GM12878 (cell line): Measurements from ENCODE around the gene ATP1A1. TPM values are rescaled to one million over a fixed set of nuclear protein-coding genes. Genes with fewer than 3 reads are reported as not detected.
A peak's percentile ranks its signal among the peaks of the same experiment; 100 is the strongest.

Experiments
- ATAC-seq: fragments of 200-7000 bp; cut with Tn5 transposase; 3 replicates; pipeline ENCODE4 v1.9.1; 2020; ENCODE audit warnings: mild to moderate bottlenecking, moderate library complexity
- BruUV-seq: library from RNA; stranded (reverse); fragments of 400-500 nt; replicated peaks from 2 replicates; lab custom pipeline; 2021; lab: Mats Ljungman, UMichigan
- CTCF ChIA-PET: fragments of 300-600 bp; sonication (Branson Sonifier 250); formaldehyde crosslinking; extraction: SDS; loops from one replicate; lab custom pipeline; 2021; ENCODE audit warnings: inconsistent platforms; lab: Yijun Ruan, JAX
- POLR2A ChIA-PET: fragments of 350-600 bp; formaldehyde crosslinking; extraction: SDS; loops from one replicate; lab custom pipeline; 2021; ENCODE audit warnings: inconsistent platforms; lab: Charles Lee
- RAD21 ChIA-PET: fragments of 300-600 bp; sonication (Branson Sonifier 250); formaldehyde crosslinking; loops from one replicate; lab custom pipeline; 2023; ENCODE audit warnings: antibody characterized with exemption; ENCODE audit not compliant: unreplicated experiment; lab: Charles Lee
- SMC1A ChIA-PET: fragments of 300-600 bp; sonication (Branson Sonifier 250); formaldehyde crosslinking; loops from one replicate; lab custom pipeline; 2023; ENCODE audit not compliant: unreplicated experiment, uncharacterized antibody; lab: Charles Lee
- DNase-seq: peaks from one replicate; pipeline ENCODE4 v3.0.0-alpha.2; 2011; ENCODE audit warnings: low read depth, low spot score
- FAIRE-seq: peaks from 3 replicates; lab custom pipeline; 2011; peaks lifted over from hg19 to GRCh38; lab: Jason Lieb, UNC
- H2AFZ ChIP-seq: 2 replicates; pipeline ENCODE4 v1.6.0; 2011; ENCODE audit warnings: low read depth, low read length, control low read depth; ENCODE audit not compliant: control insufficient read depth
- H3K27ac ChIP-seq: 2 replicates; pipeline ENCODE4 v1.5.1; 2011; ENCODE audit warnings: control low read depth; ENCODE audit not compliant: control insufficient read depth, insufficient read depth
- H3K27me3 ChIP-seq, 2 experiments: replicated peaks in 1 of 2; 2 replicates each; pipeline versions ENCODE4 v1.6.0 to v1.6.1; 2011; ENCODE audit warnings: low read length in 1 of 2; ENCODE audit not compliant: control insufficient read depth in 2 of 2, insufficient read depth in 2 of 2
- H3K36me3 ChIP-seq, 2 experiments: 2 replicates each; pipeline ENCODE4 v1.5.1; 2011; ENCODE audit warnings: low read length in 1 of 2; ENCODE audit not compliant: control insufficient read depth in 2 of 2, insufficient read depth in 2 of 2
- H3K4me1 ChIP-seq: 2 replicates; pipeline ENCODE4 v1.6.1; 2011; ENCODE audit warnings: mild to moderate bottlenecking, low read length, moderate library complexity, mixed read lengths; ENCODE audit not compliant: control insufficient read depth, insufficient read depth
- H3K4me2 ChIP-seq: 2 replicates; pipeline ENCODE4 v1.6.0; 2011; ENCODE audit warnings: control low read depth; ENCODE audit not compliant: control insufficient read depth, insufficient read depth
- H3K4me3 ChIP-seq: fragments of 200-600 bp; sonication (generic); 2 replicates; pipeline ENCODE4 v1.5.1; 2016
- H3K79me2 ChIP-seq: 2 replicates; pipeline ENCODE4 v1.6.0; 2011; ENCODE audit warnings: low read length; ENCODE audit not compliant: control insufficient read depth, insufficient read depth
- H3K9ac ChIP-seq: 2 replicates; pipeline ENCODE4 v1.8.0; 2011; ENCODE audit warnings: low read length, control low read depth, mixed read lengths; ENCODE audit not compliant: control insufficient read depth, insufficient read depth
- H3K9me3 ChIP-seq: replicated peaks from 3 replicates; pipeline ENCODE4 v1.5.1; 2011; ENCODE audit warnings: mild to moderate bottlenecking, low read length; ENCODE audit not compliant: control insufficient read depth, insufficient read depth
- H4K20me1 ChIP-seq: 2 replicates; pipeline ENCODE4 v1.6.0; 2011; ENCODE audit not compliant: control insufficient read depth, insufficient read depth
- CREM ChIP-seq: IDR thresholded peaks from 2 replicates; pipeline ENCODE4 v1.6.1; 2014; ENCODE audit warnings: antibody characterized with exemption, low read depth
- MLLT1 ChIP-seq: fragments of 450-650 bp; IDR thresholded peaks from 2 replicates; pipeline ENCODE4 v1.6.1; 2016; ENCODE audit warnings: mild to moderate bottlenecking
- WGBS: methylation state at CpG from one replicate; pipeline ENCODE4 v1.1.6; 2016; ENCODE audit warnings: low lambda C conversion rate; ENCODE audit not compliant: insufficient replicate concordance, insufficient coverage; ENCODE audit errors: missing lambda C conversion rate; 5-methylcytosine and 5-hydroxymethylcytosine counted together
- in situ Hi-C: fragments of 300-500 bp; cut with MboI; formaldehyde crosslinking; loops from 9 replicates; pipeline ENCODE4 v1.14.3; 2018; ENCODE audit warnings: mixed read lengths
- intact Hi-C: fragments of 100-400 bp; cut with micrococcal nuclease; formaldehyde crosslinking; loops from one replicate; pipeline ENCODE4 v1.14.2; 2022; ENCODE audit not compliant: unreplicated experiment
- polyA plus RNA-seq, 11 experiments: library from polyadenylated mRNA; depleted of rRNA in 4 of 11; unstranded in 6 of 11; stranded (reverse) in 5 of 11; fragments of >200 nt; fragmentation: Nextera tagmentation in 4 of 11; fragmentation: Illumina TruSeq in 1 of 11; extraction: Ambion mirVana in 4 of 11; extraction: Trizol in 1 of 11; gene quantifications; 1 replicate in 1 of 11; 2 replicates in 10 of 11; pipeline versions ENCODE4 v1.2.1 to v1.2.3, GENCODE V29; 2011 to 2016; ENCODE audit warnings: inconsistent platforms in 2 of 11, missing spikeins in 2 of 11, low read depth in 1 of 11
- total RNA-seq, 4 experiments: library from RNA; depleted of rRNA in 3 of 4; stranded (reverse); fragments of >200 nt in 3 of 4; fragmentation: Illumina TruSeq in 1 of 4; extraction: Trizol in 1 of 4; gene quantifications; 2 replicates each; pipeline versions ENCODE4 v1.2.1 to v1.2.3, GENCODE V29; 2013 to 2021

ATP1A1 gene
- total and polyA plus RNA-seq, 10 of the 15 experiments (the other 5 are each of a cell fraction or from before 2014, with no cell fraction given), result 113 to 566 (median 313) TPM

- Histone ChIP-seq H3K27me3 (no peaks in the 10 kb centered on the region), H3K27ac (peak overlapping the region; percentile 89), H3K4me1 (peaks cover 11% of the 10 kb centered on the region), H3K4me3 (peak overlapping the region; percentile 96), H3K9me3 (no peaks in the 10 kb centered on the region), H3K4me2 (peak overlapping the region; percentile 90), H3K79me2 (peaks cover 13% of the 10 kb centered on the region), H2AFZ (peak overlapping the region; percentile 98), H3K9ac (peak overlapping the region; percentile 99), H4K20me1 (no peaks in the 10 kb centered on the region), H3K36me3 (no peaks in the 10 kb centered on the region)
- ChIA-PET SMC1A (interaction anchor here (0.7 to 4.1 kb wide), 8 partner anchors 9 to 68 kb away, joined by 3 to 31 read pairs (median 7); no protein-coding TSS in a partner anchor), RAD21 (interaction anchor here (0.9 to 4.2 kb wide), 5 partner anchors 36 to 279 kb away, joined by 3 to 30 read pairs (median 4); partner anchors contain the start of gene ATP1A1), POLR2A (interaction anchor here (0.6 to 3.0 kb wide), 3 partner anchors 41 to 706 kb away, joined by 4 to 13 read pairs (median 5); no protein-coding TSS in a partner anchor), CTCF (interaction anchor here (0.8 to 2.3 kb wide), 10 partner anchors 34 to 278 kb away, joined by 3 to 17 read pairs (median 4); no protein-coding TSS in a partner anchor)
- no TSS peak for BruUV-seq
- WGBS, result 44% methylated on average over 6 of the region's 6 CpGs
- in situ Hi-C loops, result no loop called here
- TF ChIP-seq MLLT1 (peak; percentile 91), CREM (no peak)
- intact Hi-C loops, result loop anchor here (2.0 kb wide), 1 partner anchor 39 kb away; no protein-coding TSS in a partner anchor
- ATAC-seq (no peak), DNase-seq (no peak), FAIRE-seq (no peak)
Measured at GRCh38 chr1:116417678-116418077, 44.6 kb downstream of the ATP1A1 start.
